Measurements from ENCODE around the gene ZMPSTE24. TPM values are rescaled to one million over a fixed set of nuclear protein-coding genes. Genes with fewer than 3 reads are reported as not detected.

Gene ZMPSTE24
- polyA plus RNA-seq, 3 donors = 6.4 to 45.6 (median 36.0) TPM

DNA sequence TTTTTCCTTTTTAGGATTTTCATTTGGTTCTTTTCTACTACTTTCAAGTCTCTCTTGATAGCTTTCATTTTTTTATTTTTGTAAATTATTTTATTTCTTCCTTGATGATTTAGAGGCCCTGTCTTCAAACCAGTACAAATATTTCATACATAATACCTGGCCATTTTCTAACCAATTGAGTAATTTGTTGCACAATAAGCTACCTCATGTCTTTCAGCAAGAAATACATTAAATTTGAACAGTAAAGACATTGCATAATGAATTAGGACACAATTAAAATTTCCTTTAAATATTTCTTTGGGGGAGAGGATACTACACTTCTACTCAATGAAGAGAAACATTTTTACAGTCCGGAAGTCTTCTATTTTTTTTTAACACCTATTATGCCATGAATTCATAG, 74.7 kb downstream of the ZMPSTE24 start:
- H3K9me3 Mint-ChIP-seq = peaks cover 0 to 22% (median 8%) of the 10 kb centered on the region in 7 donors
- no peaks in the 10 kb centered on the region for H3K27me3 ChIP-seq (ENCODE audit: control insufficient read depth in 2 of 2, insufficient read depth in 2 of 2, low read length in 2 of 2)
- intact Hi-C loops (cut with micrococcal nuclease) = no loop called here
- no CpG with 5 or more reads among the region's 1 CpG for WGBS (ENCODE audit: insufficient coverage)
- H3K27me3 Mint-ChIP-seq (ENCODE audit: low read depth in 3 of 3) = peaks cover 0 to 7% (median 4%) of the 10 kb centered on the region in 3 donors
- H3K9ac ChIP-seq (ENCODE audit: insufficient read depth, low read length, poor library complexity, severe bottlenecking) = no peak overlapping the region
- no peak overlapping the region for H3K4me3 Mint-ChIP-seq
- no peak overlapping the region for H3K4me2 ChIP-seq (replicated peaks; ENCODE audit: extremely low read depth, low read length, poor library complexity, severe bottlenecking)
- no peaks in the 10 kb centered on the region for H3K36me3 Mint-ChIP-seq
- DNase-seq = no peak
- H3K9me3 ChIP-seq (replicated peaks in 1 of 2; ENCODE audit: control insufficient read depth in 1 of 2, insufficient read depth in 1 of 2, low read length in 2 of 2) = peaks cover 0 to 4% of the 10 kb centered on the region in 2 donors
- no peak overlapping the region for H3K27ac Mint-ChIP-seq
- H3K36me3 ChIP-seq (replicated peaks in 1 of 2; ENCODE audit: control insufficient read depth in 1 of 2, insufficient read depth in 2 of 2, low read length in 2 of 2) = no peaks in the 10 kb centered on the region
- TF ChIP-seq, protein P1, sequence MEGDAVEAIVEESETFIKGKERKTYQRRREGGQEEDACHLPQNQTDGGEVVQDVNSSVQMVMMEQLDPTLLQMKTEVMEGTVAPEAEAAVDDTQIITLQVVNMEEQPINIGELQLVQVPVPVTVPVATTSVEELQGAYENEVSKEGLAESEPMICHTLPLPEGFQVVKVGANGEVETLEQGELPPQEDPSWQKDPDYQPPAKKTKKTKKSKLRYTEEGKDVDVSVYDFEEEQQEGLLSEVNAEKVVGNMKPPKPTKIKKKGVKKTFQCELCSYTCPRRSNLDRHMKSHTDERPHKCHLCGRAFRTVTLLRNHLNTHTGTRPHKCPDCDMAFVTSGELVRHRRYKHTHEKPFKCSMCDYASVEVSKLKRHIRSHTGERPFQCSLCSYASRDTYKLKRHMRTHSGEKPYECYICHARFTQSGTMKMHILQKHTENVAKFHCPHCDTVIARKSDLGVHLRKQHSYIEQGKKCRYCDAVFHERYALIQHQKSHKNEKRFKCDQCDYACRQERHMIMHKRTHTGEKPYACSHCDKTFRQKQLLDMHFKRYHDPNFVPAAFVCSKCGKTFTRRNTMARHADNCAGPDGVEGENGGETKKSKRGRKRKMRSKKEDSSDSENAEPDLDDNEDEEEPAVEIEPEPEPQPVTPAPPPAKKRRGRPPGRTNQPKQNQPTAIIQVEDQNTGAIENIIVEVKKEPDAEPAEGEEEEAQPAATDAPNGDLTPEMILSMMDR (IDR thresholded peaks at IDR 0.05) = no peak
- H4K20me1 ChIP-seq (ENCODE audit: insufficient read depth, low read length) = no peaks in the 10 kb centered on the region
- no peaks in the 10 kb centered on the region for H3K4me1 ChIP-seq (ENCODE audit: control insufficient read depth in 1 of 2, insufficient read depth in 2 of 2, low read length in 2 of 2)
- H2AFZ ChIP-seq (ENCODE audit: insufficient read depth, low read depth, low read length, poor library complexity, severe bottlenecking) = no peak overlapping the region
- peaks cover 3% of the 10 kb centered on the region for H3K4me1 Mint-ChIP-seq
- no peak overlapping the region for H3K4me3 ChIP-seq (replicated peaks in 1 of 3; ENCODE audit: low read depth in 2 of 3, low read length in 3 of 3)
- H3K27ac ChIP-seq (ENCODE audit: low read depth in 1 of 2, low read length in 2 of 2) = no peak overlapping the region
- no peaks in the 10 kb centered on the region for H3K79me2 ChIP-seq (ENCODE audit: insufficient read depth, low read length)

DNA sequence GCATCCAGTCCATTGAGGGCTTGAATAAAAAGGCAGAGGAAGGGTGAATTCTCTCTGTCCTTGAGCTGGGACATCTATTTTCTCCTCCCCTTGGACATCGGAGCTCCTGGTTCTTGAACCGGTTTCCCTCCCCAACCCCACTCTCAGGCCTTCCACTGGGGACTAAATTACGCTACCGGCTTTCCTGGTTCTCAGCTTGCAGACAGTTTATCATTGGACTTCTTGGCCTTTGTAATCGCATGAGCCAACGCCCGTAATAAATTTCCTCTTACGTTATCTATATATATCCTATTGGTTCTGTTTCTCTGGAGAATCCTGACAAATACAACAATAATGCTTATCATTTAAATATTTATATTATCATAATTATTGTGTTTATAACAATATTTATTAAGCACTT, 79.4 kb downstream of the ZMPSTE24 start:
- DNase-seq = no peak
- H3K27ac Mint-ChIP-seq = no peak overlapping the region
- no peak overlapping the region for H3K4me2 ChIP-seq (replicated peaks; ENCODE audit: extremely low read depth, low read length, poor library complexity, severe bottlenecking)
- H3K9me3 ChIP-seq (replicated peaks in 1 of 2; ENCODE audit: control insufficient read depth in 1 of 2, insufficient read depth in 1 of 2, low read length in 2 of 2) = peaks cover 0 to 5% of the 10 kb centered on the region in 2 donors
- no peaks in the 10 kb centered on the region for H3K79me2 ChIP-seq (ENCODE audit: insufficient read depth, low read length)
- H3K9ac ChIP-seq (ENCODE audit: insufficient read depth, low read length, poor library complexity, severe bottlenecking) = no peak overlapping the region
- H3K9me3 Mint-ChIP-seq = peaks cover 5 to 15% (median 10%) of the 10 kb centered on the region in 7 donors
- peaks cover 0 to 3% of the 10 kb centered on the region in 2 donors for H3K36me3 Mint-ChIP-seq
- no peaks in the 10 kb centered on the region for H3K27me3 ChIP-seq (ENCODE audit: control insufficient read depth in 2 of 2, insufficient read depth in 2 of 2, low read length in 2 of 2)
- H4K20me1 ChIP-seq (ENCODE audit: insufficient read depth, low read length) = no peaks in the 10 kb centered on the region
- TF ChIP-seq, protein P1 (IDR thresholded peaks at IDR 0.05) = no peak
- H3K4me3 Mint-ChIP-seq = no peak overlapping the region
- H3K27ac ChIP-seq (ENCODE audit: low read depth in 1 of 2, low read length in 2 of 2) = no peak overlapping the region
- H3K27me3 Mint-ChIP-seq (ENCODE audit: low read depth in 3 of 3) = peaks cover 0 to 8% (median 5%) of the 10 kb centered on the region in 3 donors
- no peak overlapping the region for H3K4me3 ChIP-seq (replicated peaks in 1 of 3; ENCODE audit: low read depth in 2 of 3, low read length in 3 of 3)
- H3K4me1 Mint-ChIP-seq = peaks cover 41% of the 10 kb centered on the region
- peaks cover 40 to 42% of the 10 kb centered on the region in 2 donors for H3K4me1 ChIP-seq (ENCODE audit: control insufficient read depth in 1 of 2, insufficient read depth in 2 of 2, low read length in 2 of 2)
- intact Hi-C loops (cut with micrococcal nuclease) = loop anchor here in 1 of 2 donors (5.0 kb wide), 1 partner anchor 195 kb away; no protein-coding TSS in a partner anchor
- H3K36me3 ChIP-seq (replicated peaks in 1 of 2; ENCODE audit: control insufficient read depth in 1 of 2, insufficient read depth in 2 of 2, low read length in 2 of 2) = no peaks in the 10 kb centered on the region
- WGBS (ENCODE audit: insufficient coverage) = 100% methylated on average over 1 of the region's 8 CpGs
- H2AFZ ChIP-seq (ENCODE audit: insufficient read depth, low read depth, low read length, poor library complexity, severe bottlenecking) = no peak overlapping the region
